GM23338 (cell line): ENCODE data around the gene AFAP1L1.

Experiments used
- CREB1 ChIP-seq: fragments of 250-450 bp; sonication (Bioruptor Pico); IDR thresholded peaks from 2 replicates; pipeline ENCODE4 v1.5.0; 2020; ENCODE audit warnings: low read depth, mild to moderate bottlenecking, moderate library complexity
- CTCF ChIP-seq, 2 experiments: fragments of 200-600 bp in 1 of 2; sonication (generic) in 1 of 2; conservative IDR thresholded peaks; 2 replicates each; pipeline versions ENCODE4 v1.5.1 to v1.6.1; 2016 to 2017; ENCODE audit warnings: antibody characterized with exemption in 2 of 2, low read depth in 2 of 2, mild to moderate bottlenecking in 2 of 2, moderate library complexity in 1 of 2
- POLR2AphosphoS5 ChIP-seq: IDR thresholded peaks from 2 replicates; pipeline ENCODE4 v1.6.1; 2016; ENCODE audit warnings: antibody characterized with exemption, low read depth

GRCh38 chr5:149257131-149257530 is 14.5 kb upstream of the AFAP1L1 start:
- TF ChIP-seq CTCF (conservative IDR thresholded peaks at IDR 0.05; ENCODE audit: low read depth in 2 of 2) (no peak), CREB1 (no peak), POLR2AphosphoS5 (no peak)
